HEK293 (cell line): ENCODE results near the gene ISL1.

Source experiments
- CTCF ChIA-PET: fragments of 350-600 bp; formaldehyde crosslinking; extraction: SDS; loops from one replicate; lab custom pipeline; 2021; ENCODE audit warnings: antibody characterized with exemption; lab: Yijun Ruan, JAX
- POLR2A ChIA-PET: fragments of 300-600 bp; formaldehyde crosslinking; extraction: SDS; loops from one replicate; lab custom pipeline; 2020; ENCODE audit warnings: antibody characterized with exemption, inconsistent platforms; lab: Yijun Ruan, JAX
- H3K27ac ChIP-seq: fragments of 200-500 bp; sonication (Bioruptor generic); 2 replicates; pipeline ENCODE4 v1.5.1; 2014; ENCODE audit warnings: low read depth, low read length, control low read depth, inconsistent platforms; ENCODE audit errors: extremely low read depth
- H3K36me3 ChIP-seq, 2 experiments: fragments of 200-500 bp in 1 of 2; sonication (Bioruptor generic) in 1 of 2; 1 replicate in 1 of 2; 2 replicates in 1 of 2; pipeline ENCODE4 v1.5.1; 2014 to 2017; ENCODE audit warnings: inconsistent platforms in 2 of 2, low read length in 2 of 2; ENCODE audit not compliant: control insufficient read depth in 2 of 2, insufficient read depth in 1 of 2
- H3K4me1 ChIP-seq: fragments of 200-500 bp; sonication (Bioruptor generic); 2 replicates; pipeline ENCODE4 v1.5.1; 2014; ENCODE audit warnings: mild to moderate bottlenecking, low read length, inconsistent platforms; ENCODE audit not compliant: control insufficient read depth, insufficient read depth
- H3K4me3 ChIP-seq: 2 replicates; pipeline ENCODE4 v1.5.1; 2011; ENCODE audit warnings: low read depth, mild to moderate bottlenecking, control low read depth, low read length, moderate library complexity
- H3K9me3 ChIP-seq: fragments of 200-500 bp; sonication (Bioruptor generic); 2 replicates; pipeline ENCODE4 v1.5.1; 2014; ENCODE audit warnings: low read depth, low read length, inconsistent platforms; ENCODE audit not compliant: control insufficient read depth, insufficient read depth
- GFI1B ChIP-seq: fragments of 450-650 bp; formaldehyde crosslinking; IDR thresholded peaks from 2 replicates; pipeline ENCODE4 v1.5.1; 2016; ENCODE audit warnings: missing biosample characterization, missing genetic modification characterization
- RBAK ChIP-seq: fragments of 450-650 bp; formaldehyde crosslinking; IDR thresholded peaks from 2 replicates; pipeline ENCODE4 v1.5.1; 2016; ENCODE audit warnings: missing biosample characterization, missing genetic modification characterization
- REPIN1 ChIP-seq: fragments of 450-650 bp; formaldehyde crosslinking; IDR thresholded peaks from 2 replicates; pipeline ENCODE4 v1.5.1; 2017; ENCODE audit warnings: missing biosample characterization, missing genetic modification characterization, low read depth
- ZBTB17 ChIP-seq: fragments of 450-650 bp; formaldehyde crosslinking; IDR thresholded peaks from 2 replicates; pipeline ENCODE4 v1.5.1; 2016; ENCODE audit warnings: missing biosample characterization, missing genetic modification characterization
- ZBTB20 ChIP-seq: fragments of 450-650 bp; formaldehyde crosslinking; IDR thresholded peaks from 2 replicates; pipeline ENCODE4 v1.5.1; 2016; ENCODE audit warnings: missing biosample characterization, missing genetic modification characterization
- ZBTB21 ChIP-seq: fragments of 450-650 bp; formaldehyde crosslinking; IDR thresholded peaks from 2 replicates; pipeline ENCODE4 v1.5.1; 2017; ENCODE audit warnings: missing biosample characterization, missing genetic modification characterization
- ZBTB8A ChIP-seq: fragments of 450-650 bp; formaldehyde crosslinking; IDR thresholded peaks from 2 replicates; pipeline ENCODE4 v1.5.1; 2016; ENCODE audit warnings: missing biosample characterization, missing genetic modification characterization
- ZNF114 ChIP-seq: fragments of 450-650 bp; formaldehyde crosslinking; IDR thresholded peaks from 2 replicates; pipeline ENCODE4 v1.5.0; 2017; ENCODE audit warnings: missing biosample characterization, missing genetic modification characterization
- ZNF19 ChIP-seq: fragments of 450-650 bp; formaldehyde crosslinking; IDR thresholded peaks from 2 replicates; pipeline ENCODE4; 2016; ENCODE audit warnings: missing biosample characterization, missing genetic modification characterization, low read depth
- ZNF2 ChIP-seq: fragments of 450-650 bp; formaldehyde crosslinking; IDR thresholded peaks from 2 replicates; pipeline ENCODE4 v1.5.1; 2016; ENCODE audit warnings: missing biosample characterization, missing genetic modification characterization
- ZNF23 ChIP-seq: fragments of 450-650 bp; formaldehyde crosslinking; IDR thresholded peaks from 2 replicates; pipeline ENCODE4 v1.5.1; 2016; ENCODE audit warnings: missing biosample characterization, missing genetic modification characterization, borderline replicate concordance
- ZNF239 ChIP-seq: fragments of 450-650 bp; formaldehyde crosslinking; IDR thresholded peaks from 2 replicates; pipeline ENCODE4 v1.5.1; 2016; ENCODE audit warnings: missing biosample characterization, missing genetic modification characterization
- ZNF24 ChIP-seq: fragments of 450-650 bp; formaldehyde crosslinking; IDR thresholded peaks from 2 replicates; pipeline ENCODE4 v1.5.1; 2016; ENCODE audit warnings: missing biosample characterization, missing genetic modification characterization
- ZNF324 ChIP-seq: fragments of 450-650 bp; formaldehyde crosslinking; IDR thresholded peaks from 2 replicates; pipeline ENCODE4 v1.5.1; 2016; ENCODE audit warnings: missing biosample characterization, missing genetic modification characterization
- ZNF366 ChIP-seq: fragments of 450-650 bp; formaldehyde crosslinking; conservative IDR thresholded peaks from 2 replicates; pipeline ENCODE4 v1.5.1; 2016; ENCODE audit warnings: missing biosample characterization, missing genetic modification characterization
- ZNF391 ChIP-seq: fragments of 450-650 bp; formaldehyde crosslinking; IDR thresholded peaks from 2 replicates; pipeline ENCODE4 v1.5.1; 2016; ENCODE audit warnings: low read depth, missing biosample characterization, missing genetic modification characterization, borderline replicate concordance
- ZNF426 ChIP-seq: fragments of 450-650 bp; formaldehyde crosslinking; IDR thresholded peaks from 2 replicates; pipeline ENCODE4 v1.5.1; 2017; ENCODE audit warnings: missing biosample characterization, missing genetic modification characterization, mild to moderate bottlenecking, inconsistent platforms, moderate library complexity
- ZNF514 ChIP-seq: fragments of 450-650 bp; formaldehyde crosslinking; IDR thresholded peaks from 2 replicates; pipeline ENCODE4 v1.5.1; 2016; ENCODE audit warnings: missing biosample characterization, missing genetic modification characterization
- ZNF549 ChIP-seq: fragments of 450-650 bp; IDR thresholded peaks from 2 replicates; pipeline ENCODE4 v1.5.1; 2018; ENCODE audit warnings: missing biosample characterization, missing genetic modification characterization, mild to moderate bottlenecking, inconsistent platforms, moderate library complexity
- ZNF561 ChIP-seq: fragments of 450-650 bp; IDR thresholded peaks from 2 replicates; pipeline ENCODE4 v1.5.1; 2018; ENCODE audit warnings: missing biosample characterization, missing genetic modification characterization, borderline replicate concordance
- ZNF571 ChIP-seq: fragments of 450-650 bp; formaldehyde crosslinking; IDR thresholded peaks from 2 replicates; pipeline ENCODE4 v1.5.0; 2017; ENCODE audit warnings: missing biosample characterization, missing genetic modification characterization
- ZNF701 ChIP-seq: fragments of 450-650 bp; formaldehyde crosslinking; IDR thresholded peaks from 2 replicates; pipeline ENCODE4 v1.5.1; 2016; ENCODE audit warnings: missing biosample characterization, missing genetic modification characterization
- ZNF776 ChIP-seq: fragments of 450-650 bp; formaldehyde crosslinking; IDR thresholded peaks from 2 replicates; pipeline ENCODE4 v1.5.0; 2017; ENCODE audit warnings: missing biosample characterization, missing genetic modification characterization, borderline replicate concordance
- TF ChIP-seq, protein P1 (sequence below): fragments of 450-650 bp; formaldehyde crosslinking; IDR thresholded peaks from 2 replicates; pipeline ENCODE4 v1.5.1; 2016; ENCODE audit warnings: missing biosample characterization, missing genetic modification characterization
- TF ChIP-seq, protein P2 (sequence below): fragments of 450-650 bp; formaldehyde crosslinking; IDR thresholded peaks from 2 replicates; pipeline ENCODE4 v1.5.1; 2016; ENCODE audit warnings: missing biosample characterization, missing genetic modification characterization
- TF ChIP-seq, protein P3 (sequence below): fragments of 450-650 bp; formaldehyde crosslinking; IDR thresholded peaks from 2 replicates; pipeline ENCODE4 v1.5.0; 2017; ENCODE audit warnings: missing biosample characterization, missing genetic modification characterization, borderline replicate concordance

Gene ISL1

DNA sequence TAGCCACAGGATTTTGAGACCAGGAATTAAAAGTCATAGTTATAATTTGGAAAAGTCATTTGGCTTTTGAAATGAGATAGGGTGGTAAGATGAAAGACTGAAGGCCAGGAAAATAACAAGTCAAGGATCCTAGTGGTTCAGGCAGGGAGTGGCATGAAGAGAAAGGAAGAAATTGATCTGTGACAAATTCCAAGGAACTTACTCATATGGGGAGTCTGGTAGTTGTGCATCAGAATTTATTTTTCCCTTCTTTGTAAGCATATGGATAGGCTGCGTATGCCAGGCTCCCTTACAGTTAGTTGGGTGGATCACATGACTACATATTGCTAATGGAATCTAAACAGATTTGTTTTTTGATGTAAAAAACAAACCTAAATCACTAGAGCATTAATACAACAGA is 21.0 kb downstream of the ISL1 start:
- no peaks in the 10 kb centered on the region; the same call in 1 of the 2 replicates for H3K4me1 ChIP-seq
- H3K27ac ChIP-seq: no peak overlapping the region

DNA sequence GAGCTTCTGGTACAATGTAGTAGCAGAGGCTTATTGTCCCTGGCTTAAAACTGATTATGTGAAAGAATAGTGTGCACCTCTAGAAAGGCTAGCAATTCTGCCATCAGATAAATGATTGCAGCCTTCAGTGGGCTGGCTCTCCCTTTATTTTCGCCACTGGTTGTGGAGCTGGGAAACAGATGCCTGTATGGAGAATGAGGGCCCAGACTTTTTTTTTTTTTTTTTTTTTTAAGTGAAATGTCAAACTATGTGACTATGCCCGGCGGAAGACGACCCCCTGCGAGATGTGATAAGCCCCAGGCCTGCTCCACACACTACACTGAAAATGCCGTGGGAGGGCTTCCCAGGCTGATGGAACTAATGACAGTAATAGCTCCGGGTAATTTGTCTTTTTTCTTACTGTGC is 28.7 kb downstream of the ISL1 start:
- H3K9me3 ChIP-seq: no peaks in the 10 kb centered on the region
- H3K36me3 ChIP-seq: no peaks in the 10 kb centered on the region
- ChIA-PET CTCF (no interaction called here), POLR2A (no interaction called here)
- no peaks in the 10 kb centered on the region for H3K4me1 ChIP-seq
- no peak overlapping the region for H3K27ac ChIP-seq
- TF ChIP-seq ZNF776 (tag by site-specific recombination) (no peak), ZNF366 (tag by site-specific recombination) (no peak), ZNF23 (no peak), ZBTB17 (tag by site-specific recombination) (no peak), RBAK (tag by site-specific recombination) (no peak), ZBTB21 (tag by site-specific recombination) (no peak), ZNF701 (tag by site-specific recombination) (no peak), ZNF426 (tag by site-specific recombination) (no peak), ZNF549 (tag by site-specific recombination) (no peak), ZNF2 (tag by site-specific recombination) (no peak), ZNF571 (tag by site-specific recombination) (no peak), ZNF561 (tag by site-specific recombination) (no peak), ZNF391 (no peak)
- TF ChIP-seq, protein P1, sequence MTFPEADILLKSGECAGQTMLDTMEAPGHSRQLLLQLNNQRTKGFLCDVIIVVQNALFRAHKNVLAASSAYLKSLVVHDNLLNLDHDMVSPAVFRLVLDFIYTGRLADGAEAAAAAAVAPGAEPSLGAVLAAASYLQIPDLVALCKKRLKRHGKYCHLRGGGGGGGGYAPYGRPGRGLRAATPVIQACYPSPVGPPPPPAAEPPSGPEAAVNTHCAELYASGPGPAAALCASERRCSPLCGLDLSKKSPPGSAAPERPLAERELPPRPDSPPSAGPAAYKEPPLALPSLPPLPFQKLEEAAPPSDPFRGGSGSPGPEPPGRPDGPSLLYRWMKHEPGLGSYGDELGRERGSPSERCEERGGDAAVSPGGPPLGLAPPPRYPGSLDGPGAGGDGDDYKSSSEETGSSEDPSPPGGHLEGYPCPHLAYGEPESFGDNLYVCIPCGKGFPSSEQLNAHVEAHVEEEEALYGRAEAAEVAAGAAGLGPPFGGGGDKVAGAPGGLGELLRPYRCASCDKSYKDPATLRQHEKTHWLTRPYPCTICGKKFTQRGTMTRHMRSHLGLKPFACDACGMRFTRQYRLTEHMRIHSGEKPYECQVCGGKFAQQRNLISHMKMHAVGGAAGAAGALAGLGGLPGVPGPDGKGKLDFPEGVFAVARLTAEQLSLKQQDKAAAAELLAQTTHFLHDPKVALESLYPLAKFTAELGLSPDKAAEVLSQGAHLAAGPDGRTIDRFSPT (tag by site-specific recombination): no peak
- TF ChIP-seq, protein P2, sequence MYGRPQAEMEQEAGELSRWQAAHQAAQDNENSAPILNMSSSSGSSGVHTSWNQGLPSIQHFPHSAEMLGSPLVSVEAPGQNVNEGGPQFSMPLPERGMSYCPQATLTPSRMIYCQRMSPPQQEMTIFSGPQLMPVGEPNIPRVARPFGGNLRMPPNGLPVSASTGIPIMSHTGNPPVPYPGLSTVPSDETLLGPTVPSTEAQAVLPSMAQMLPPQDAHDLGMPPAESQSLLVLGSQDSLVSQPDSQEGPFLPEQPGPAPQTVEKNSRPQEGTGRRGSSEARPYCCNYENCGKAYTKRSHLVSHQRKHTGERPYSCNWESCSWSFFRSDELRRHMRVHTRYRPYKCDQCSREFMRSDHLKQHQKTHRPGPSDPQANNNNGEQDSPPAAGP: no peak
- no peak overlapping the region for H3K4me3 ChIP-seq

More for the DNA sequence above, 21.0 kb downstream of the ISL1 start:
- CTCF ChIA-PET: no interaction called here
- TF ChIP-seq, protein P3, sequence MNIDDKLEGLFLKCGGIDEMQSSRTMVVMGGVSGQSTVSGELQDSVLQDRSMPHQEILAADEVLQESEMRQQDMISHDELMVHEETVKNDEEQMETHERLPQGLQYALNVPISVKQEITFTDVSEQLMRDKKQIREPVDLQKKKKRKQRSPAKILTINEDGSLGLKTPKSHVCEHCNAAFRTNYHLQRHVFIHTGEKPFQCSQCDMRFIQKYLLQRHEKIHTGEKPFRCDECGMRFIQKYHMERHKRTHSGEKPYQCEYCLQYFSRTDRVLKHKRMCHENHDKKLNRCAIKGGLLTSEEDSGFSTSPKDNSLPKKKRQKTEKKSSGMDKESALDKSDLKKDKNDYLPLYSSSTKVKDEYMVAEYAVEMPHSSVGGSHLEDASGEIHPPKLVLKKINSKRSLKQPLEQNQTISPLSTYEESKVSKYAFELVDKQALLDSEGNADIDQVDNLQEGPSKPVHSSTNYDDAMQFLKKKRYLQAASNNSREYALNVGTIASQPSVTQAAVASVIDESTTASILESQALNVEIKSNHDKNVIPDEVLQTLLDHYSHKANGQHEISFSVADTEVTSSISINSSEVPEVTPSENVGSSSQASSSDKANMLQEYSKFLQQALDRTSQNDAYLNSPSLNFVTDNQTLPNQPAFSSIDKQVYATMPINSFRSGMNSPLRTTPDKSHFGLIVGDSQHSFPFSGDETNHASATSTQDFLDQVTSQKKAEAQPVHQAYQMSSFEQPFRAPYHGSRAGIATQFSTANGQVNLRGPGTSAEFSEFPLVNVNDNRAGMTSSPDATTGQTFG (tag by site-specific recombination): no peak
- TF ChIP-seq ZNF239 (tag by site-specific recombination): no peak
- no peak overlapping the region for H3K4me3 ChIP-seq
- POLR2A ChIA-PET: no interaction called here
- no peaks in the 10 kb centered on the region for H3K36me3 ChIP-seq
- no peaks in the 10 kb centered on the region for H3K9me3 ChIP-seq

DNA sequence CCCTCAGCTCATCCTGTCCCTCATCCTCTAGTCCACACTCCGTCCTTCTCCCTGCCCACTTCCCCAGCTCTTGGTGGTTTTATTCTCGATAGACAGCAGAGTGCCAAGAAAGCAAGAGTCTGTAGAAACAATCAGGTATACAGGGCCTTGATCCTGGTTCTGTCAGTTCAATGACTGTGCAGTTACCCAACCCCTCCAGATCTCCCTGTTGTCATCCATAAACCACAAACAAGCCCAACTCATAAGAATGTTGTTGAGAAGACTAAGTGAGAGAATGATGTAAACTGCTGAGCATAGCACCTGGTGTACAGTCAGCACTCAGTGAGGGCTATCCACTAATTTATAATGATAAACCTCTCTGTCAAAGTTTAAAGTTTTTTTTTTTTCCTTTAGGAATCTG is 31.3 kb downstream of the ISL1 start:
- Histone ChIP-seq H3K4me3 (no peak overlapping the region), H3K36me3 (no peaks in the 10 kb centered on the region), H3K9me3 (no peaks in the 10 kb centered on the region), H3K27ac (no peak overlapping the region), H3K4me1 (no peaks in the 10 kb centered on the region)
- CTCF ChIA-PET: interaction anchor here (0.6 to 1.3 kb wide), 4 partner anchors 29 to 190 kb away, joined by 3 to 4 read pairs (median 3); no protein-coding TSS in a partner anchor
- POLR2A ChIA-PET: no interaction called here
- no peak for TF ChIP-seq ZNF24
- no peak for TF ChIP-seq ZNF114
- no peak for TF ChIP-seq ZBTB8A (tag by site-specific recombination)
- no peak for TF ChIP-seq ZNF426 (tag by site-specific recombination)
- TF ChIP-seq GFI1B (tag by site-specific recombination): no peak
- TF ChIP-seq ZNF324: no peak
- no peak for TF ChIP-seq ZNF19
- no peak for TF ChIP-seq ZBTB20 (tag by site-specific recombination)
- TF ChIP-seq, protein P3 (tag by site-specific recombination): no peak
- no peak for TF ChIP-seq REPIN1 (tag by site-specific recombination)
- TF ChIP-seq ZNF514 (tag by site-specific recombination): no peak
